Mucosa of rectum (tissue), 2 donors: Measurements from ENCODE around the gene TNFRSF14.
"Not testable (repeated sequence)": the region's sequence is repeated elsewhere in the genome, so short reads cannot be mapped to it uniquely, and the experiment has no call there.

ENCODE experiments used
- H3K27ac ChIP-seq, 2 donors: one replicate each; pipeline ENCODE4 v1.7.0; 2013; ENCODE audit warnings: inconsistent platforms in 2 of 2, low read depth in 2 of 2, low read length in 2 of 2
- H3K27me3 ChIP-seq, 2 donors: one replicate each; pipeline ENCODE4 v1.7.0; 2013; ENCODE audit warnings: low read length in 2 of 2; ENCODE audit not compliant: control insufficient read depth in 2 of 2, insufficient read depth in 2 of 2
- H3K36me3 ChIP-seq, 2 donors: one replicate each; pipeline ENCODE4 v1.7.0; 2013; ENCODE audit warnings: low read length in 2 of 2; ENCODE audit not compliant: control insufficient read depth in 2 of 2, insufficient read depth in 2 of 2
- H3K4me1 ChIP-seq, 2 donors: one replicate each; pipeline ENCODE4 v1.7.0; 2013; ENCODE audit warnings: low read length in 2 of 2, mild to moderate bottlenecking in 1 of 2; ENCODE audit not compliant: control insufficient read depth in 2 of 2, insufficient read depth in 2 of 2
- H3K4me3 ChIP-seq, 2 donors: one replicate each; pipeline ENCODE4 v1.7.0; 2013; ENCODE audit warnings: low read length in 2 of 2
- H3K9ac ChIP-seq, 2 donors: one replicate each; pipeline ENCODE4 v1.7.0; 2013; ENCODE audit warnings: low read length in 2 of 2, low read depth in 1 of 2, mild to moderate bottlenecking in 1 of 2
- H3K9me3 ChIP-seq, 2 donors: one replicate each; pipeline ENCODE4 v1.7.0; 2013; ENCODE audit warnings: low read length in 2 of 2; ENCODE audit not compliant: control insufficient read depth in 2 of 2
- donor health status: healthy.
- donor health status: Normal muscosa, but diverticular disease.

The TNFRSF14 gene

GRCh38 chr1:2567083-2567679 lies 11.0 kb downstream of the TNFRSF14 start:
- Histone ChIP-seq H3K9me3 (no peaks in the 10 kb centered on the region), H3K9ac (no peak overlapping the region), H3K27ac (no peak overlapping the region), H3K4me3 (no peak overlapping the region), H3K36me3 (peaks cover 5 to 14% of the 10 kb centered on the region in 2 donors), H3K27me3 (no peaks in the 10 kb centered on the region), H3K4me1 (peaks cover 10 to 22% of the 10 kb centered on the region in 2 donors)

DNA sequence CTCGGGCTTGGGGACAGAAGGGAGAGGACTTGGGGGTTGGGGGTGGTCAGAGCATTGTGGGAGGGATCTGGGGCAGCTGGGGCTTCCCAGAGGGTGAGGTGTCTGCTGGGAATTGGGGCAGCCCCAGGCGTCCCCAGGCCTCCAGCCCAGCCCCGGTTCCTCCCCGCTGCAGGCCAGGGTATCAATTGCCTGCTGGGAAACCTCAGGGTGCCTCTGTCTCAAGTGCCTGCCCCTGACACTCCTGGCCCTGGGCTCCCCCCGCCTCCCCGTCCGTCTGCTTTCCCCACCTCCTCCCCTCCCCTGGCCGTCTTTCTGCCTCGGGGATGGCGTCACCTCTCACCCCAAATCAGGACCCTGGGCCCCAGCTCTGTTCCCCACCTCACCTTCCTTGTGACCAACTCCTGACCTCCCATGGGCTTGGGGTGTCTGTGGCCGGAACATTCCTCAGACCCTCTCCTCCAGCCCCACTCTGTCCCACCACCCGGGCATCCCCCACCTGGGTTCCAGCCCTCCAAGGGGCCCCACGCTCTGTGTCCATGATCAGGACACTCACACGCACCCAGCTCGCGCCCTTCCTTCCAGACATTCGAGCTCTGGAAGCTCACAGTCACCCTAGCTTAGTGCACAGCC lies 12.1 kb downstream of the TNFRSF14 start:
- H3K4me1 ChIP-seq = peaks cover 13 to 22% of the 10 kb centered on the region in 2 donors
- H3K9ac ChIP-seq, H3K27me3 ChIP-seq, H3K36me3 ChIP-seq, H3K27ac ChIP-seq, H3K9me3 ChIP-seq, H3K4me3 ChIP-seq: not testable (repeated sequence)

- no peaks in the 10 kb centered on the region for H3K9me3 ChIP-seq
- no peaks in the 10 kb centered on the region for H3K27me3 ChIP-seq
- H3K4me3 ChIP-seq = no peak overlapping the region
- H3K4me1 ChIP-seq = peaks cover 13 to 20% of the 10 kb centered on the region in 2 donors
- H3K9ac ChIP-seq = no peak overlapping the region
- no peak overlapping the region for H3K27ac ChIP-seq
- no peaks in the 10 kb centered on the region for H3K36me3 ChIP-seq
Observed at GRCh38 chr1:2569060-2569459, 12.9 kb downstream of the TNFRSF14 start.

DNA sequence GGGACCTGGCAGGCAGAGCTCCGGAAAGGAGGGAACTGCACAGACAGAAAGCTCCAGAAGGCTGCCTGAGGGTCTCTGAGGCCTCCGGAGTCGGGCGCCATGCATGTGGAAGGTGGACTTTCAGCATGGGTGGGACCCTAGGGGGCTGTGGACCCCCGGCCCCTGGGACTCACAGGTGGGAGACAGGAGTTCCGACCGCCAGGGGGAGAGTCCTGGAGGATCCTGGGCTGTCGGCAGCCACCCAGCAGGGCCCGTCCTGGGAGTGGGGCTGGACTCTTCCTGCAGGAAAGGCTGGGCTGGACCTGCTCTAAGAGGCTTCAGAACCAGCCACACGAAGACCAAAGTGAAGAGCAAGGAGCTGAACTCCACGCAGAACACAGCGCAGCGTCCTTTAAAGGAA lies 13.5 kb downstream of the TNFRSF14 start:
- not testable (repeated sequence) for H3K36me3 ChIP-seq, H3K27ac ChIP-seq, H3K27me3 ChIP-seq

DNA sequence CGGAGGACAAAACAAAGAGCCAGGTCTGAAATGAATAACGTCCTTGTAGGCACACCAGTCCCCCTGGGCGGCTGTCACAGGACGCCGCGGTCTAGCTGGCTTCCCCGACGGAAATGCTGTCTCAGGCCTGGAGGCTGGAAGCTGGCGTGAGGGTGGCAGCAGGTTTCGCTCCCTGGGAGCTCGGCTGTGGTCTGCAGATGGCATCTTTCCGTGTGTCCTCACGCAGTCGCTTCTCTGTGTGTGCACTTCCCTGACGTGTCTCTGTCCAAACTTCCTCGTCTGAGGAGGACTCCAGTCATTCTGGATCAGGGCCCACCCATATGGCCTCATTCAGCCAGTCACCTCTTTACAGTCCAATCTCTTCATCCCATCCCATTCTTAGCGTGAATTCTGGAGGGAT lies 14.2 kb downstream of the TNFRSF14 start:
- H3K9me3 ChIP-seq = no peaks in the 10 kb centered on the region
- no peaks in the 10 kb centered on the region for H3K36me3 ChIP-seq
- H3K9ac ChIP-seq = no peak overlapping the region
- H3K4me3 ChIP-seq = no peak overlapping the region
- H3K4me1 ChIP-seq = peaks cover 6 to 12% of the 10 kb centered on the region in 2 donors
- no peak overlapping the region for H3K27ac ChIP-seq
- H3K27me3 ChIP-seq = no peaks in the 10 kb centered on the region

More for the DNA sequence above, 13.5 kb downstream of the TNFRSF14 start:
- H3K9me3 ChIP-seq, H3K9ac ChIP-seq, H3K4me3 ChIP-seq: not testable (repeated sequence)
- peaks cover 8 to 13% of the 10 kb centered on the region in 2 donors for H3K4me1 ChIP-seq

- H3K9ac ChIP-seq = no peak overlapping the region
- peaks cover 13 to 14% of the 10 kb centered on the region in 2 donors for H3K4me1 ChIP-seq
- H3K36me3 ChIP-seq = no peaks in the 10 kb centered on the region
- H3K27ac ChIP-seq = no peak overlapping the region
- no peaks in the 10 kb centered on the region for H3K27me3 ChIP-seq
- no peak overlapping the region for H3K4me3 ChIP-seq
- no peaks in the 10 kb centered on the region for H3K9me3 ChIP-seq
Observed at GRCh38 chr1:2571348-2571747, 15.2 kb downstream of the TNFRSF14 start.

GRCh38 chr1:2573250-2573920 lies 17.2 kb downstream of the TNFRSF14 start:
- H3K9me3 ChIP-seq = no peaks in the 10 kb centered on the region
- H3K4me1 ChIP-seq = peaks cover 26 to 27% of the 10 kb centered on the region in 2 donors
- no peak overlapping the region for H3K27ac ChIP-seq
- H3K36me3 ChIP-seq = no peaks in the 10 kb centered on the region
- no peak overlapping the region for H3K4me3 ChIP-seq
- H3K9ac ChIP-seq = no peak overlapping the region
- H3K27me3 ChIP-seq = no peaks in the 10 kb centered on the region

DNA sequence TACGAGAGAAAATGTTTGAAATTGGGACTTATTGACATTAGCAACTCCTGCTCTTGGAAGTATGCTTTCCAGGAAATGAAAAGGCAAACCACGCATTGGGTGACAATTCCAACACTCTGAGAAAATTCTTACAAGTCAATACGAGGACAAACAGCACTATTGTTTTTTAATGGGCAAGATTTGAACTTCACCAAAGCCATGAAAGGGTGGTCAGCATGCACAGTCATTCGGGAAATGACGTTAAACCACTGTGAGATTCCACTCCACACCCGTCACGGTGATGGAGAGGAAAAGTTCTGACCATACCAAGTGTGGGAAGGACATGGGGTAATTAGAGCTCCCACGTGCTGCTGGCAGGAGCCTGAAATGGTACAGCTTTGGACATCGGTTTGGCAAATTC lies 18.2 kb downstream of the TNFRSF14 start:
- no peak overlapping the region for H3K4me3 ChIP-seq
- H3K4me1 ChIP-seq = peaks cover 32% of the 10 kb centered on the region in 2 donors
- no peaks in the 10 kb centered on the region for H3K27me3 ChIP-seq
- H3K9ac ChIP-seq = no peak overlapping the region
- H3K27ac ChIP-seq = peak overlapping the region in 1 of 2 donors; percentile 9
- no peaks in the 10 kb centered on the region for H3K9me3 ChIP-seq
- H3K36me3 ChIP-seq = no peaks in the 10 kb centered on the region

GRCh38 chr1:2575801-2576663 lies 19.9 kb downstream of the TNFRSF14 start:
- Histone ChIP-seq H3K9ac (peak overlapping the region; percentile 68 to 72), H3K9me3 (no peaks in the 10 kb centered on the region), H3K36me3 (no peaks in the 10 kb centered on the region), H3K4me3 (peak overlapping the region; percentile 57 to 65), H3K4me1 (peaks cover 32 to 35% of the 10 kb centered on the region in 2 donors), H3K27me3 (no peaks in the 10 kb centered on the region), H3K27ac (peak overlapping the region; percentile 98 to 99)
